T1000 (cell line): ENCODE measurements around the gene PRAMEF11.
"Not testable (repeated sequence)": the region's sequence is repeated elsewhere in the genome, so short reads cannot be mapped to it uniquely, and the experiment has no call there.

Source experiments
- DNase-seq: peaks from one replicate; lab custom pipeline; 2025; ENCODE audit warnings: mixed read lengths; lab: John Stamatoyannopoulos, UW

PRAMEF11 gene

DNA sequence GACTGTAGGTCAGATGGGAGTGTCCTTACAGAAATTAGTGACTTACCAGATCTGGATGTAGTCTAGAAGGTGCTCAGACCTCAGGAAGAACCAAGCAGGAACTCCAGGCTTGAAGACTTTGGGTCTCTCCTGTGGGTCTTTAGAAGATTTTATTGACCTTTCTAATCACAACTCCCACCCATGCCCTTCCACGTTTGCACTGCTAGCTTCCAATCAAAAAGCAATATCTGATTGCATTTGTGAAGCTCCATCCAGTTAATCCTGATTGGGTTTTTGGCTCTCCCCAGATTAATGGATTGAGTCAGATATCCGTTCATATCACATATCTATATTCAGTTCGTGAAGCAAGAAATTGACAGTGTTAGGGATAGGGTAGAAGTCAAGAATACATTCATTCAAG lies at the start of gene PRAMEF11:
TSS of gene PRAMEF11 (minus strand) at position 101 of the 400 bp plus-strand sequence. CDS start 2,621 bp downstream, outside the sequence.
- not testable (repeated sequence) for DNase-seq

DNA sequence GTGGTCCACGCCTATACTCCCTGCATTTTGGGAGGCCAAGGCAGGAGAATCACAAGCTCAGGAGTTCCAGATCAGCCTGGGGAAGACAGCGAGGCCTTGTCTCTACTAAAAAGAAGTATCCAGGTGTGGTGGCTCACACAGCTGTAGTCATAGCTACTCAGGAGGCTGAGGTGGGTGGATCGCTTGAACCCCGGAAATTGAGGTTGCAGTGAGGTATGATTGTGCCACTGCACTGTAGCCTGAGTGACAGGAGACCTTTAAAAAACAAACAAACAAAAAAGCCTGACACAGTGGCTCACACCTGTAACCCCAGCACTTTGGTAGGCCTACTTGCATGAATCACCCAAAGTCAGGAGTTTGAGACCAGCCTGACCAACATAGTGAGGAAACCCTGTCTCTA lies 47.2 kb upstream of the PRAMEF11 start:
- DNase-seq, result not testable (repeated sequence)

DNA sequence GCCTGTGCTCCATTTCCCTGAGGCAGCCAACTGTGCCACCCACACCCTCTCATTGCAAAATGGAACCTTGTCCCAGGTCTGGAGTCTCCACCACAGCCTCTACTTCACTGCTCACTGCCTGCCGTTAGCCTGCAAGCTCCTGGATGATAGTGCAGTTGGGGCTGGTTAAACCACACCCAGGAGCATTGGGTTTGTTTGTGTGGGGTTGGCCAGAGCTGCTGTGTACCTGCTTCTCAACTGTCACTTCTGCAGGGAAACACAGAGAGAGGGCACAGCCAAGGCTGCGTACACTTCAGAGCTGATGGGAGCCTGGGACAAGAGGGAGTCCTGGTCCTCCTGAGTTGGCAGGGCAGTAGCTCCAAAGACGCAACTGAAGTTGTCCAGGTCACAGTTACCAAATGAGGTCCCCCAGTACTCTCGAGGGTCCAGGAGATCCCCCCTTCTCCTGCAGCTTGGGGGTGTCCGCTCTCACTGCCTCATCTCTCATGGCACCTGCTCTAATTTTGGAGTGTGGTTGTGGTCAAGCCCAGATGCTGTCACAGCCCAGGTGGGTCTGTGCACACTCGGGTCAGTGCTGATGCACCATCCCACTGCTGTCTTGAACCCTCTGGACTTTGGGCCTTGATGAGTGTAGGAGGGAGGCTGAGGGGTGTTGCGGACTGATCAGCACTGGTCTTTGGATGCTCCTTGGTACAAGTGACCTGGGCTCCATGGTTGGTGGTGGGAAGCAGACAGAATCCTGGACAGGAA lies 32.1 kb upstream of the PRAMEF11 start:
- DNase-seq, result not testable (repeated sequence)

DNA sequence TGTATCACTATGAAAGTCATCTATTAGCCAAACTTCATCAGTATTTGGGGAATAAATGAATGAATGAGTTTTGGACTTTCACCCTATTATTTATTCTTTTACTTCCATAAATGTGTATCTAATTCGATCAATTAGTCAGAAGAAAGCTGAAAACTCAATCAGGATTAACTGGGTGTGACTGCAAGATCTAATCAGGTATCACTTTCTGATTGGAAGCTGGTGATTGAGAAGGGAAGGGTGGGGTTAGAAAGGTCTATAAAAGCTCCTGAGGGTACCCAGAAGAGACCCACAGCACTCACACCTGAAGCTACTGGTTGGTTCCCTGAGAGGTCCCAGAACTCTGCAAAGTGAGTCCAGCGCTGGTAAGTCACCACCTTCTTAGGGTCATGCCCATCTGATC lies 25.6 kb upstream of the PRAMEF11 start, which contains the start of gene PRAMEF2:
TSS of gene PRAMEF2 (plus strand) at position 301 of the 400 bp plus-strand sequence. CDS start 1,924 bp downstream, outside the sequence.
- not testable (repeated sequence) for DNase-seq

DNA sequence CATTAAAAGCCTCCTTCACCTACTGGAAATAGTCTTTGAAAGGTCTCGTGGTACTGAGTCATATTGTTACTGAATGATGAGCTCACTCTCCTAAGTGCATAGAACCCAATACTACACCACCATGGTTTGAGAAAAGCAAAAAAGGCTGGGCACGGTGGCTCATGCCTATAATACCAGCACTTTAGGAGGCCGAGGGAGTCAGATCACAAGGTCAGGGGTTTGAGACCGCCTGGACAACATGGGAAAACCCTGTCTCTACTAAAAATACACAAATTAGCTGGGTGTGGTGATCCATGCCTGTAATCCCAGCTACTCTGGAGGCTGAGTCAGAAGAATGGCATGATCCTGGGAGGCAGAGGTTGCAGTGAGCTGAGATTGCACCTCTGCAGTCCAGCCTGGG lies 20.6 kb upstream of the PRAMEF11 start:
- no peak for DNase-seq

DNA sequence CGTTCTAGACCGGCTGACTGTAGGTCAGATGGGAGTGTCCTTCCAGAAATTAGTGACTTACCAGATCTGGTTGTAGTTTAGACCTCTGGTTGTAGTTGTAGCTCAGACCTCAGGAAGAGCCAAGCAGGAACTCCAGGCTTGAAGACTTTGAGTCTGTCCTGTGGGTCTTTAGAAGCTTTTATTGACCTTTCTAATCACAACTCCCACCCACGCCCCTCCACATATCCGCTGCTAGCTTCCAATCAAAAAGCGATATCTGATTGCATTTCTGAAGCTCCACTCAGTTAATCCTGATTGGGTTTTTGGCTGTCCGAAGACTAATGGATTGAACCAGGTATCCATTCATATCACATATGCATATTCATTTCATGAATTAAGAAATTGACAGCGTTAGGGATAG lies 17.4 kb upstream of the PRAMEF11 start, which contains the start of gene HNRNPCL1:
TSS of gene HNRNPCL1 (minus strand) at position 101 of the 400 bp plus-strand sequence. CDS start 431 bp downstream, outside the sequence.
- not testable (repeated sequence) for DNase-seq

DNA sequence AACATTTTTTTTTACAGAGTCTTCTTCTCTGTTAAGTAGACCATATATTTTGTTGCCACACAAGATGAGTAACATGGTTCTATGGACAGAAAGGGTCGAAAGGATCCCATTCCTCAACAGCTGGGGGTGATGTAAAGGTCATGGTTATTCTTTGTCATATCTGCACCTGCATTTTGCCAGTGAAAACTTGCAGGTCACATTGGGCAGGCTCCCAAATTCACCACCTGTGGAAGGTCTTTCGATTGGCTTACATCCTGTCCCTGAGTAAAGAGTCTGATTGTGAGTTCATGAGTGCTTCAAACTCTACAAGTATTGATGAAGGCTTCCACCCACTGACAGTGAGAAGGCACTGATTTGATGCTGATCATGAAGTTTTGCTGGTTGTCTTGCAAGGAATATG lies 2.0 kb upstream of the PRAMEF11 start:
- DNase-seq, result not testable (repeated sequence)

DNA sequence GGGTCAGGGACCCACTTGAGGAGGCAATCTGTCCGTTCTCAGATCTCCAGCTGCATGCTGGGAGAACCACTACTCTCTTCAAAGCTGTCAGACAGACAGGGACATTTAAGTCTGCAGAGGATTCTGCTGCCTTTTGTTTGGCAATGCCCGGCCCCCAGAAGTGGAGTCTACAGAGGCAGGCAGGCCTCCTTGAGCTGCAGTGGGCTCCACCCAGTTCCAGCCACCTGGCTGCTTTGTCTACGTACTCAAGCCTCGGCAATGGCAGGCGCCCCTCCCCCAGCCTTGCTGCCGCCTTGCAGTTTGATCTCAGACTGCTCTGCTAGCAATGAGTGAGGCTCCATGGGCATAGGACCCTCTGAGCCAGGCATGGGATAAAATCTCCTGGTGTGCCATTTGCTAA lies 12.1 kb downstream of the PRAMEF11 start:
- DNase-seq, result not testable (repeated sequence)

DNA sequence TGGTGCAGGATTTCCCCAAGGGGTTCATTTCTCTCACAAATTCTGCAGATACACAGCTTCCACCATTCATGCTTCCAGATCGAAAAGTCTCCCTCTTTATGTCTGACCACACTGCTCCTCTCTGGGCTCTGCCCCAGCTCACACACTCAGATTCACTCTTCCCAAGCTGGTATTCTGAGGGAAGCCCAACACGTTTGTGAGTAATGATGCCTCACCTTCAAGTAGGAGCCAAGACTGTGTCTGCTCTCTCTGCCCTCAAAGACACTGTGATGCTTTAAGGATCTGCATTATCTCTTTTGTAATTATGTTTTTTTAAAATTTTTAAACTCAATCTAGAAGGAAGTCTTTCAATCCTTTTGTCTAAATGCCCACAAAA lies 19.8 kb downstream of the PRAMEF11 start:
- DNase-seq, result no peak

DNA sequence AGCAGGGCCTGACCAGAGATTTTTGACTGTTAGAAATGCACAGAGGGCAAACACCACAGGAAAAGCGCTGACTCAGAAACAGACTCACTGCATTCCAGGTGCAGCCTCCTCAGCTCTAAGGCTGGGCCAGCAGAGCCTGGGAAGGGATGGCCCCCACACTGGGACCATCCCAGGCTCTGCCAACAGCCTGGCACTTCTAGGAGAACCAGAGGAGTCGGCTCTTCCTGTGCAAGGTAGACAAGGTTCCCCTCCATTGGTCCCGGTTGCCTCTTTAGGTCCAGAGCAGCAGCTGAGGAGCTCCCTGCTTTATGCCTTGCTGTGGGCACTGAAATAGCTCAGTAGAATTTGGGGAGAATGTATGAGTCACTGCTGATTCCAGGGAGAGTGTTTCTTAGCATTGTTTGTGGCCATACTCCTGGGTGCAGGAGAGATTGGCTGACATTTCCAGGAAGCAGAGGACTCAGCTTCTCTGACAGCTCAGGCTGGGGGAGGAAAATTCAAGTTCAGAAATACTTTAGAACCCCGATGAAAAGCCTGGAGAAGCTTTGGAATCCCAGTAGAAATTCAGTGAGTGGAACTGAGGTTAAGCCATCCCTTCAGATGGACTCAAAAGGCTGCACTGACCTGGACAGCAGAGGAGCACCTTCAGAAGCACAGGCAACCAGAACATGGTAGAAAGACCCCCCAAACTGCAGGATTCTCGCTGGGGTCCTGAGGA lies 20.4 kb downstream of the PRAMEF11 start:
- no peak for DNase-seq

DNA sequence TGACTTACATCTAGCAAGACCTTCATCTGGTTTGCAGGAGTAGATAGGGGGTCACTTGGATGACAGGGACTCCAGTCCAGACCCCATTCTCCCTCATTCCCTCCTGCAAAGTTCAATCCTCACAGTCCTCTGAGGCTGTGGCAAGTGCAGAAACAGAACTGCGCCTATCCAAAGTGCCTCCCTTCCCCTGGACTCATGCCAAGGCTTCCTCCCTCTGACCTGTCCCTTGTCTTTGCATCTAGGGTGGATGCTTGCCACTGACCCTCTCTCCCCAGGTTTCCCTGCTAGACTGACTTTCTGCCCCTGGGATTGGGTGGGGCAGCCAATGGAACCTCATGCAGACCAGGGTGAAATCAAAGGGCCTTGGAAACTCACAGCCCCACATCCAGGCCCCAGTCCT lies 21.3 kb downstream of the PRAMEF11 start:
- DNase-seq, result no peak

DNA sequence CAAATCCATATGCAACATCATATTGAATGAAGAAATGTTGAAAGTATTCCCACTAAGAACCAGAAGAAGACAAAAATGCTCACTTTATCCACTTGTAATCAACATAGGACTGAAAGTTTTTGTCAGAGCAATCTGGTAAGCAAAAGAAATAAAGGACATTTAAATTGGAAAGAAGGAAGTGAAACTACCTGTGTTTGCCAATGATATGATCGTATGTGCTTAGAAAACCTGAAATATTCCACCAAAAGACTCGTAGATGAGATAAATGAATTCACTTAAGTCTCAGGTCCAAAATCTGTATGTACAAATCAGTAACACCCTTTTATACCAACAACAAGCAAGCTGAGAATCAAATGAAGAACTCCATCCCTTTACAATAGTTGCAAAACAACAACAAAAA lies 31.5 kb downstream of the PRAMEF11 start:
- DNase-seq, result no peak

DNA sequence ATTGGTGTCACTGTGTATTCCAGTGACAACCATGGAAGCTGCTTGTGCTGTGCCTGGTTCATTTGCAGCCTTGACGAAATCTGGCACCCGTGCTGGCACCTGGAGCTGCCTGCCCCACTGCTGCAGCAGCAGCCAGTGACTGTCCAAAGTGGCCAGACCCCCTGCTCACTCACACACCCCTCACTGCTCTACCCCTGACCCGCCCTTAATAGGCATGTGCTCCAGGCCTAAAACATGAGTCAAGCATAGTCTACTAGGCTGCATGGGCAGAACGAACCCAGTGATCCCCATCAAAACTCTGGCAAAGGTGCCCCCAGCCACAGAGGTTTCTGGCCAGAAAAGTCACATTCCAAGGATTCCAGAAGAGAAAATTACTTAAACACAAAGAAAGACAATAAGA lies 32.3 kb downstream of the PRAMEF11 start:
- DNase-seq, result no peak

DNA sequence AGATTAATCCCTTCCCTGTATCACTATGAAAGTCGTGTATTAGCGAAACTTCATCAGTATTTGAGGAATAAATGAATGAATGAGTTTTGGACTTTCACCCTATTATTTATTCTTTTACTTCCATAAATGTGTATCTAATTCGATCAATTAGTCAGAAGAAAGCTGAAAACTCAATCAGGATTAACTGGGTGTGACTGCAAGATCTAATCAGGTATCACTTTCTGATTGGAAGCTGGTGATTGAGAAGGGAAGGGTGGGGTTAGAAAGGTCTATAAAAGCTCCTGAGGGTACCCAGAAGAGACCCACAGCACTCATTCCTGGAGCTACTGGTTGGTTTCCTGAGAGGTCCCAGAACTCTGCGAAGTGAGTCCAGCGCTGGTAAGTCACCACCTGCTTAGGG lies 40.1 kb downstream of the PRAMEF11 start, which contains the start of gene PRAMEF1:
TSS of gene PRAMEF1 (plus strand) at position 301 of the 400 bp plus-strand sequence. CDS start 1,831 bp downstream, outside the sequence.
- not testable (repeated sequence) for DNase-seq

DNA sequence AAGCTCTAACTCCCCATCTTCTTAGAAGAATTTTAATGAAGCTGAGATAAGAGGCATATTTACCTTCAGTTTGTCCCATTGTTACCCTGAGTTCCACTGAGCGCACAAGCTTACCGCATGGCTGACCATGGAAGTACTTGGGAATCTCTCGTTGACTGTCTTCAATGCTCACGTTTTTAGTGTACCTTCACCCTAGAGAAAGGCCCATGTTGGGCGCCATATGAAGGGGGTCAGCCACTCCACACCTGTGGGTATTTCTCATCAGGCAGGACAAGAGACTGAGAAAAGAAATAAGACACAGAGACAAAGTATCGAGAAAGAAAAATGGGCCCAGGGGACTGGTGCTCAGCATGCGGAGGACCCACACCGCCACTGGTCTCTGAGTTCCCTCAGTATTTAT lies 46.5 kb downstream of the PRAMEF11 start:
- DNase-seq, result not testable (repeated sequence)

DNA sequence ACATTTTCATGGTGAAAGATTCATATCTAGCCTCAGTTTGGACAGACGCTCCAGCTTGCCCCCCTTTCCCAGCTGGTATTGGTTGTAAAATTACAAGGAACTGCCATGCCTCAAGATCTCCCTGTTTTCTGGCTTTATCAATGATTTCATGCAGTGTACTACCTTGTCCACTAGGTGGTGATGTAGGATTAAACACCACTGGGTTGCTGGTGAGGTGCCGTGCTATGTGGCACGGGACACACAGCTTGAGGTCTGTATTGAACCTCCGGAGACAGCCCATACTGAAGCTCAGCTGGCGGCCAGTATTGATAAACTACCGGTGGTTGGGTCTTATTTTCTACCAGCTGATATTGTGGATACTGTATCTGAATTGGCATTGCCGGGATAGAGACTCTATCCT lies 47.4 kb downstream of the PRAMEF11 start:
- not testable (repeated sequence) for DNase-seq

DNA sequence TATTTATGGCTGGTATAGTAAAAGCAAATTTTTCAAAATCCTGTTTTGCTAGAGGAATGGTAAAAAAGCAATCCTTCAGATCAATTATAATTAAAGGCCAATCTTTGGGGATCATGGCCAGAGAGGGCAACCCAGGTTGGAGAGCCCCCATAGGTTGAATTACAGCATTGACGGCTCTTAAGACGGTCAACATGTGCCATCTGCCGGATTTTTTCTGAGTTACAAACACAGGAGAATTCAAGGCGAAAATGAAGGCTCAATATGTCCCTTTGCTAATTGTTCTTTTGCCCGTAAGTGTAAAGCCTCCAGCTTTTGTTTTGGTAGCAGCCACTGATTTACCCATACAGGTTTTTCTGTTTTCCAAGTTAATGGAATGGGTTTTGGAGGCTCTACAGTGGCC lies 49.7 kb downstream of the PRAMEF11 start:
- DNase-seq, result not testable (repeated sequence)

DNA sequence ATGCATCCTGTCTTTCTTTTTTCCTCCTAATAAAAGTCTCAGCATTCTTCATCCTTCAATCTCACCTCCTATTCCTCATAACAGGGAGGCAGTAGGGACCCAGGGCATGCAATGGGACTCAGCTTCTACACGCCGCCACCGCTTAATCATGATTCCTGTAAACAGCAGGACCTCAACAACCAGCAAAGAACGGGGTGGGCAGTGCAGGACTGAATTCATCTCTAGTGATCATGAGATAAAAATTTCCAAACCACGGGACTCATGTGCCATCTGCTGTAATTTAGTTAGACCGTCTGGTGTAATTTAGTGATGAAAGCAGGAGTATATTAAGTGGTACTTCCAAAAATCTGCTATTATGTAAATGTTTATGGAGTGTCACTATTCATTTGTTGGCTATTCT lies 52.3 kb downstream of the PRAMEF11 start:
- no peak for DNase-seq

DNA sequence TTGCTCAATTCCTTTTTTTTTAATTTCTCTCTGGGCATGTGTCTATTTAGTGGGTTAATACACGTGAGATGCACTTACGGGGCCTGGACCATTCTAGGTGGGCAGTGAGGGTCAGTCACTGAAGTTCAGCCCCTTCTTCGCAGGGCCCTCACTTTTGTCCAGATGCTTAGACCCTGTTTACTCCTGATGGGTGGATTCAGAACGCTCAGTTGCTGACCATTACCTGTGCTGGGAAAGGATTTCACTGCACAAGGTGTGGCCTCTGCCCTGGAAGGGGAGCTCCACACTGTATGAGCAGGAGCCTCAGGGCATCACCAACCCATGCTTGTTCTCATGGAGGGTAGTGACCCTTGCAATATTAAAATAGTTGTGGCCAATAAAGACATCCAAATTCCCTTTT lies 53.1 kb downstream of the PRAMEF11 start:
- DNase-seq, result no peak

DNA sequence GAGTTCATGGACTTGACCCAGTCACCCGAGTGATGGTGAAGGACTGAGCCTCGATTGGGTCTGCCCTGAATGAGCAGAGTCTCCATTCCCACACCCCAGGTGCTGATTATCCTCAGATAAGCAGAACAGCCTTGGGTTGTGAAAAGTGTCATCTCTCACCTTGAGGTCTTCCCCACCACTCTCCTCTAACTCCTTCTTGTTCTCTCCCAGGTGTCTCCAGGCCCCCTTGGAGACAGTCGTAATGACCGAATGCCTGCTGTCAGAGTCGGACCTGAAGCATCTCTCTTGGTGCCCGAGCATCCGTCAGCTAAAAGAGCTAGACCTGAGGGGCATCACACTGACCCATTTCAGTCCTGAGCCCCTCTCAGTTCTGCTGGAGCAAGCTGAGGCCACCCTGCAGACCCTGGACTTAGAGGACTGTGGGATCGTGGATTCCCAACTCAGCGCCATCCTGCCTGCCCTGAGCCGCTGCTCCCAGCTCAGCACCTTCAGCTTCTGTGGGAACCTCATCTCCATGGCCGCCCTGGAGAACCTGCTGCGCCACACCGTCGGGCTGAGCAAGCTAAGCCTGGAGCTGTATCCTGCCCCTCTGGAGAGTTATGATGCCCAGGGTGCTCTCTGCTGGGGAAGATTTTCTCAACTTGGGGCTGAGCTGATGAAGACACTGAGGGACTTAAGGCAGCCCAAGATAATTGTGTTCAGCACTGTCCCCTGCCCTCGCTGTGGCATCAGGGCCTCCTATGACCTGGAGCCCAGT lies 54.2 kb downstream of the PRAMEF11 start:
- DNase-seq, result no peak

DNA sequence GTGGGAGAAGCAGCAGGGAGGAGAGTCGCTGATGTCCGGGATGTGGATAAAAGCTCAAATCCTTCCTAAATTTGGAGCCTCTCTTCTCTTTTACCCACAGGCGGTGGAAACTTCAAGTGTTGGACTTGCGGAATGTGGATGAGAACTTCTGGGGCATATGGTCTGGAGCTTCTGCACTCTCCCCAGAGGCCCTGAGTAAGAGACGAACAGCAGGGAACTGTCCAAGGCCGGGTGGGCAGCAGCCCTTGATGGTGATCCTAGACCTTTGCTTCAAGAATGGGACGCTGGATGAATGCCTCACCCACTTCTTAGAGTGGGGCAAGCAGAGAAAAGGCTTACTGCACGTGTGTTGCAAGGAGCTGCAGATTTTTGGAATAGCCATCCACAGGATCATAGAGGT lies 55.8 kb downstream of the PRAMEF11 start:
- DNase-seq, result no peak

DNA sequence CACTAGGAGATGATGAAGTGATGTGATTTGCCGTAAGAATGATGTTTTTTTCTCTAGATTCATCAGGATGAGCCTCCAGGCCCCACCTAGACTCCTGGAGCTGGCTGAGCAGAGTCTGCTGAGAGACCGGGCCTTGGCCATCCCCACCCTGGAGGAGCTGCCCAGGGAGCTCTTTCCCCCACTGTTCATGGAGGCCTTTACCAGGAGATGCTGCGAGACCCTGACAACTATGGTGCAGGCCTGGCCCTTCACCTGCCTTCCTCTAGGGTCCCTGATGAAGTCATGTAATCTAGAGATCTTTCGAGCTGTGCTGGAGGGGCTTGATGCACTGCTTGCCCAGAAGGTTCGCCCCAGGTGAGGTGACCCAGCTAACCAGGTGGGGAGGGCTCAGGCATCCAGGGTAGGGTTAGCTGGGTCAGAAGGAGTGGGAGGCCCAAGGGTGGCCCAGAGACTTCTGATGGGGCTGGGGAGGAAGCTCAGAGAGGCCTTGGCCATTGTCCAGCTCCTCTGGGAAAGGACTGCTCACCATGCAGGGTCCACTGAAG lies 56.3 kb downstream of the PRAMEF11 start:
- no peak for DNase-seq
